Activated naive CD8-positive, alpha-beta T cell treated with anti-CD3 and anti-CD28 coated beads, Interleukin-2, amount 50 U/mL, for 16 hours (primary cell): Measurements from ENCODE around the gene GPR35.

ENCODE experiments used
- DNase-seq: peaks from one replicate; pipeline ENCODE4 v3.0.0-alpha.2; 2020; ENCODE audit warnings: low read depth, low spot score

Gene GPR35

GRCh38 chr2:240622531-240623235 is 2.6 kb upstream of the GPR35 start:
- no peak for DNase-seq

GRCh38 chr2:240623531-240624010 is 1.7 kb upstream of the GPR35 start:
- no peak for DNase-seq

- DNase-seq, result no peak
Measured at GRCh38 chr2:240624011-240624949, 1.0 kb upstream of the GPR35 start.

- DNase-seq, result no peak
Measured at GRCh38 chr2:240626531-240627300, 1.4 kb downstream of the GPR35 start.

- DNase-seq, result no peak
Measured at GRCh38 chr2:240627736-240628506, 2.6 kb downstream of the GPR35 start.

- no peak for DNase-seq
Measured at GRCh38 chr2:240628507-240628807, 3.2 kb downstream of the GPR35 start.

- no peak for DNase-seq
Measured at GRCh38 chr2:240628808-240629618, 3.7 kb downstream of the GPR35 start.

GRCh38 chr2:240629619-240629967 is 4.3 kb downstream of the GPR35 start:
- no peak for DNase-seq

- DNase-seq, result no peak
Measured at GRCh38 chr2:240629968-240630770, 4.9 kb downstream of the GPR35 start.

GRCh38 chr2:240630771-240631547 is 5.7 kb downstream of the GPR35 start:
- DNase-seq, result no peak

- no peak for DNase-seq
Measured at GRCh38 chr2:240631548-240632305, 6.4 kb downstream of the GPR35 start.

GRCh38 chr2:240632306-240632721 is 7.0 kb downstream of the GPR35 start:
- no peak for DNase-seq

- no peak for DNase-seq
Measured at GRCh38 chr2:240635121-240635997, 10.1 kb downstream of the GPR35 start.

- DNase-seq, result no peak
Measured at GRCh38 chr2:240635998-240636547, 10.8 kb downstream of the GPR35 start.

GRCh38 chr2:240636563-240637115 is 11.4 kb downstream of the GPR35 start:
- DNase-seq, result no peak

GRCh38 chr2:240637116-240637900 is 12.0 kb downstream of the GPR35 start:
- no peak for DNase-seq
